ENCODE results near the gene CD8A. TPM values are rescaled to one million over a fixed set of nuclear protein-coding genes. Genes with fewer than 3 reads are reported as not detected.
"Not testable (repeated sequence)": the region's sequence is repeated elsewhere in the genome, so short reads cannot be mapped to it uniquely, and the experiment has no call there.

CD8A gene
- total and polyA plus RNA-seq, 8 donors, result 1.2 to 24.9 (median 3.8) TPM; not detected in 2

- no peak for TF ChIP-seq CTCF (IDR thresholded peaks at IDR 0.05)
- no peak for TF ChIP-seq POLR2AphosphoS5 (IDR thresholded peaks at IDR 0.05)
- no peak for TF ChIP-seq POLR2A (IDR thresholded peaks at IDR 0.05)
- no peak for TF ChIP-seq EP300 (IDR thresholded peaks at IDR 0.05)
- peak overlapping the region in 2 of 5 donors; percentile 1 to 40 for H3K27ac ChIP-seq
These were observed 43.8 kb downstream of the CD8A start for GRCh38 chr2:86746939-86747338.

GRCh38 chr2:86744152-86744551, 46.6 kb downstream of the CD8A start:
- 72 to 81% (median 76%) methylated on average over 2 of the region's 2 CpGs for WGBS, 5 donors
- TF ChIP-seq EP300 (IDR thresholded peaks at IDR 0.05), result no peak
- no peak for TF ChIP-seq POLR2A (IDR thresholded peaks at IDR 0.05)
- TF ChIP-seq CTCF (IDR thresholded peaks at IDR 0.05), result no peak
- H3K4me1 ChIP-seq, result peaks cover 0 to 34% (median 14%) of the 10 kb centered on the region in 4 donors
- H3K27me3 ChIP-seq, result no peaks in the 10 kb centered on the region
- peaks cover 0 to 23% (median 18%) of the 10 kb centered on the region in 4 donors for H3K36me3 ChIP-seq
- intact Hi-C loops (cut with DNase I; ENCODE audit: low total_unique reads), result no loop called here
- DNase-seq, result no peak
- H3K9me3 ChIP-seq, result no peaks in the 10 kb centered on the region
- H3K4me3 ChIP-seq, result no peak overlapping the region
- H3K27ac ChIP-seq, result no peak overlapping the region

More at GRCh38 chr2:86746939-86747338, 43.8 kb downstream of the CD8A start:
- DNase-seq, result no peak
- Histone ChIP-seq H3K9me3 (peaks cover 0 to 13% (median 8%) of the 10 kb centered on the region in 4 donors), H3K4me3 (no peak overlapping the region), H3K27me3 (no peaks in the 10 kb centered on the region), H3K36me3 (peaks cover 0 to 26% (median 19%) of the 10 kb centered on the region in 4 donors), H3K4me1 (peaks cover 0 to 34% (median 16%) of the 10 kb centered on the region in 4 donors)
- intact Hi-C loops (cut with DNase I; ENCODE audit: low total_unique reads), result no loop called here

- H3K27ac ChIP-seq; intact Hi-C loops (cut with DNase I; ENCODE audit: low total_unique reads); H3K27me3 ChIP-seq; H3K9me3 ChIP-seq; H3K4me3 ChIP-seq; DNase-seq: not testable (repeated sequence)
- Histone ChIP-seq H3K4me1 (peaks cover 0 to 19% (median 3%) of the 10 kb centered on the region in 4 donors), H3K36me3 (peaks cover 0 to 23% (median 18%) of the 10 kb centered on the region in 4 donors)
- WGBS, 5 donors, result 78 to 80% methylated on average over 1 of the region's 4 CpGs; no CpG with 5 or more reads in 3 of the 5 donors
These were observed 48.7 kb downstream of the CD8A start for GRCh38 chr2:86741889-86742498.

- peaks cover 0 to 20% (median 16%) of the 10 kb centered on the region in 4 donors for H3K36me3 ChIP-seq
- DNase-seq; H3K9me3 ChIP-seq; intact Hi-C loops (cut with DNase I; ENCODE audit: low total_unique reads); H3K4me1 ChIP-seq; H3K4me3 ChIP-seq; H3K27ac ChIP-seq; H3K27me3 ChIP-seq: not testable (repeated sequence)
- WGBS, 5 donors, result no CpG with 5 or more reads among the region's 11 CpGs
These were observed 50.8 kb downstream of the CD8A start for GRCh38 chr2:86739889-86740288.

- H3K27ac ChIP-seq; H3K9me3 ChIP-seq; H3K27me3 ChIP-seq; DNase-seq; H3K4me1 ChIP-seq; intact Hi-C loops (cut with DNase I; ENCODE audit: low total_unique reads); H3K4me3 ChIP-seq: not testable (repeated sequence)
- peaks cover 0 to 16% (median 15%) of the 10 kb centered on the region in 4 donors for H3K36me3 ChIP-seq
These were observed 51.2 kb downstream of the CD8A start for GRCh38 chr2:86739485-86739884.

- intact Hi-C loops (cut with DNase I; ENCODE audit: low total_unique reads); H3K27ac ChIP-seq; H3K9me3 ChIP-seq; H3K4me1 ChIP-seq; H3K4me3 ChIP-seq; H3K36me3 ChIP-seq; DNase-seq; H3K27me3 ChIP-seq: not testable (repeated sequence)
- no CpG with 5 or more reads among the region's 1 CpG for whole genome bisulfite sequencing, 5 donors
These were observed 55.8 kb downstream of the CD8A start for GRCh38 chr2:86734896-86735295.

Other genes with a start within 250 kb of the CD8A start
- 100 to 1,000 TPM in 2 of 5 donors, 10 to 100 TPM in 3; 25.7 to 158 (median 71.0) TPM for gene CHMP3, start 227.5 kb downstream of the CD8A start, total RNA-seq
- 100 to 1,000 TPM in 2 of 3 donors, 10 to 100 TPM in 1; 70.8 to 123 (median 104) TPM for gene CHMP3, start 227.5 kb downstream of the CD8A start, polyA plus RNA-seq
- gene RNF103, start 167.0 kb downstream of the CD8A start, total RNA-seq, result 100 to 1,000 TPM in 1 of 5 donors, 10 to 100 TPM in 4; 20.5 to 132 (median 53.8) TPM
- 10 to 100 TPM in 1 of 3 donors, 1 to 10 TPM in 2; 7.8 to 14.7 (median 8.5) TPM for gene RNF103, start 167.0 kb downstream of the CD8A start, polyA plus RNA-seq
- gene RMND5A, start 70.6 kb downstream of the CD8A start, total RNA-seq, result 100 to 1,000 TPM in 1 of 5 donors, 10 to 100 TPM in 4; 19.8 to 111 (median 46.9) TPM
- 1 to 10 TPM; 7.3 to 9.5 (median 8.9) TPM for gene RMND5A, start 70.6 kb downstream of the CD8A start, polyA plus RNA-seq
- gene CD8B, start 71.0 kb upstream of the CD8A start, total RNA-seq, result 10 to 100 TPM in 1 of 5 donors, 1 to 10 TPM in 2, not detected in 2; 2.2 to 14.0 (median 3.3) TPM
- gene CD8B, start 71.0 kb upstream of the CD8A start, polyA plus RNA-seq, result 1 to 10 TPM in 1 of 3 donors, under 1 TPM in 2; 0.68 to 9.3 (median 0.78) TPM
- gene RGPD1, start 151.2 kb upstream of the CD8A start, total RNA-seq, result 1 to 10 TPM in 3 of 5 donors, under 1 TPM in 2; under 0.01 to 8.8 (median 1.3) TPM
- gene RGPD1, start 151.2 kb upstream of the CD8A start, polyA plus RNA-seq, result under 1 TPM in 2 of 3 donors, not detected in 1; 0.25 to 0.55 TPM
- 10 to 100 TPM in 1 of 5 donors, 1 to 10 TPM in 1, under 1 TPM in 1, not detected in 2; 0.89 to 16.5 (median 6.4) TPM for gene PLGLB1, start 230.9 kb upstream of the CD8A start, total RNA-seq
- gene PLGLB1, start 230.9 kb upstream of the CD8A start, polyA plus RNA-seq, result 1 to 10 TPM in 1 of 3 donors, under 1 TPM in 1, not detected in 1; 0.50 to 4.6 TPM

All from stomach (tissue), 9 donors.